Calu3 (cell line): ENCODE data around the gene PDIA3. TPM values are rescaled to one million over a fixed set of nuclear protein-coding genes. Genes with fewer than 3 reads are reported as not detected.
"Not testable (repeated sequence)": the region's sequence is repeated elsewhere in the genome, so short reads cannot be mapped to it uniquely, and the experiment has no call there.

Source experiments
- BruUV-seq: library from RNA; stranded (reverse); fragments of 400-500 nt; replicated peaks from 2 replicates; lab custom pipeline; 2021; lab: Mats Ljungman, UMichigan
- CTCF ChIA-PET: fragments of 300-600 bp; sonication (Branson Sonifier 250); formaldehyde crosslinking; loops from one replicate; lab custom pipeline; 2022; ENCODE audit warnings: antibody characterized with exemption; lab: Charles Lee
- DNase-seq: peaks from one replicate; pipeline ENCODE4 v3.0.0; 2022
- H3K27ac Mint-ChIP-seq: one replicate; pipeline ENCODE4 v1.8.0; 2022; ENCODE audit warnings: mixed read lengths; ENCODE audit not compliant: unreplicated experiment
- H3K27me3 Mint-ChIP-seq: one replicate; pipeline ENCODE4 v1.8.0; 2022; ENCODE audit warnings: mixed read lengths; ENCODE audit not compliant: unreplicated experiment
- H3K36me3 Mint-ChIP-seq: one replicate; pipeline ENCODE4 v1.8.0; 2022; ENCODE audit warnings: mild to moderate bottlenecking, moderate library complexity, mixed read lengths; ENCODE audit not compliant: insufficient read depth, unreplicated experiment
- H3K4me1 Mint-ChIP-seq: one replicate; pipeline ENCODE4 v1.8.0; 2022; ENCODE audit warnings: mild to moderate bottlenecking, low read depth, mixed read lengths; ENCODE audit not compliant: unreplicated experiment
- H3K4me3 Mint-ChIP-seq: one replicate; pipeline ENCODE4 v1.8.0; 2022; ENCODE audit warnings: mild to moderate bottlenecking, low read depth, moderate library complexity, mixed read lengths; ENCODE audit not compliant: unreplicated experiment
- H3K9me3 Mint-ChIP-seq: one replicate; pipeline ENCODE4 v1.8.0; 2022; ENCODE audit warnings: low read depth, mixed read lengths; ENCODE audit not compliant: unreplicated experiment
- CTCF ChIP-seq: fragments of 200-600 bp; IDR thresholded peaks from one replicate; pipeline ENCODE4 v1.8.0; 2022; ENCODE audit warnings: antibody characterized with exemption; ENCODE audit not compliant: unreplicated experiment
- intact Hi-C: fragments of 100-400 bp; cut with micrococcal nuclease; formaldehyde crosslinking; loops from one replicate; pipeline ENCODE4 v1.10.0; 2022; ENCODE audit not compliant: unreplicated experiment
- total RNA-seq: library from RNA; stranded (reverse); gene quantifications from 2 replicates; pipeline ENCODE4 v1.2.3, GENCODE V29; 2022

Gene PDIA3
- total RNA-seq, 1 experiment from 2014 or later = 431 TPM

- H3K36me3 Mint-ChIP-seq, CTCF ChIA-PET, BruUV-seq, intact Hi-C loops, DNase-seq, H3K4me1 Mint-ChIP-seq, H3K27ac Mint-ChIP-seq, H3K4me3 Mint-ChIP-seq, H3K9me3 Mint-ChIP-seq: not testable (repeated sequence)
- peaks cover 23% of the 10 kb centered on the region for H3K27me3 Mint-ChIP-seq
Observed at GRCh38 chr15:43728053-43728725, 18.0 kb upstream of the PDIA3 start.

- intact Hi-C loops = no loop called here
Observed at GRCh38 chr15:43735416-43735815, 10.8 kb upstream of the PDIA3 start.

GRCh38 chr15:43746903-43747309, 668 bp downstream of the PDIA3 start:
- H3K9me3 Mint-ChIP-seq, BruUV-seq: not testable (repeated sequence)
- H3K4me3 Mint-ChIP-seq = peak overlapping the region; percentile 84

More at GRCh38 chr15:43735416-43735815, 10.8 kb upstream of the PDIA3 start:
- H3K36me3 Mint-ChIP-seq = no peaks in the 10 kb centered on the region
- H3K27ac Mint-ChIP-seq = no peak overlapping the region
- BruUV-seq = no TSS peak
- peaks cover 2% of the 10 kb centered on the region for H3K9me3 Mint-ChIP-seq
- CTCF ChIA-PET = no interaction called here
- no peaks in the 10 kb centered on the region for H3K4me1 Mint-ChIP-seq
- no peak for DNase-seq
- H3K4me3 Mint-ChIP-seq = no peak overlapping the region
- TF ChIP-seq CTCF = no peak
- no peaks in the 10 kb centered on the region for H3K27me3 Mint-ChIP-seq

DNA sequence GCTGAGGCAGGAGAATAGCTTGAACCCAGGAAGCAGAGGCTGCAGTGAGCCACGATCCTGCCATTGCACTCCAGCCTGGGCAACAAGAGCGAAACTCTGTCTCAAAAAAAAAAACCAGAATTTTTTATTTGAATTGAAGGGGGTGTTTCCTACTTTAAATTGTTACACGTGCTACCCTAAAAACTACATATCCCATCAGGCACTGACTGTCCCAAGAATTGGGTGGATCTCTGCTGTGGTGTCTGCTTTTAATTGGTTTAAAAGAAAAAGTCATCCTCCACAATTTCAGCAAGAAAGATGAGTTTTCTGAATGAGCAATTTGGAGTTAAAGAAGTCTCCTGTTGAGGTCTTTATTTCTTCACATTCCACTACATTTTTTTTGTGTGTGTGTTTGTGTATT, 2.1 kb downstream of the PDIA3 start:
- Mint-ChIP-seq H3K27ac (no peak overlapping the region), H3K36me3 (peaks cover 46% of the 10 kb centered on the region), H3K4me1 (peaks cover 18% of the 10 kb centered on the region), H3K4me3 (peak overlapping the region; percentile 84), H3K27me3 (no peaks in the 10 kb centered on the region), H3K9me3 (no peaks in the 10 kb centered on the region)
- CTCF ChIA-PET = no interaction called here
- no TSS peak for BruUV-seq
- TF ChIP-seq CTCF = no peak
- intact Hi-C loops = loop anchor here (2.0 kb wide), 1 partner anchor 20 kb away; no protein-coding TSS in a partner anchor
- DNase-seq = no peak

More at GRCh38 chr15:43746903-43747309, 668 bp downstream of the PDIA3 start:
- peaks cover 43% of the 10 kb centered on the region for H3K36me3 Mint-ChIP-seq
- H3K4me1 Mint-ChIP-seq = peaks cover 12% of the 10 kb centered on the region
- CTCF ChIA-PET, intact Hi-C loops, H3K27me3 Mint-ChIP-seq, DNase-seq: not testable (repeated sequence)
- peak overlapping the region; percentile 81 for H3K27ac Mint-ChIP-seq

DNA sequence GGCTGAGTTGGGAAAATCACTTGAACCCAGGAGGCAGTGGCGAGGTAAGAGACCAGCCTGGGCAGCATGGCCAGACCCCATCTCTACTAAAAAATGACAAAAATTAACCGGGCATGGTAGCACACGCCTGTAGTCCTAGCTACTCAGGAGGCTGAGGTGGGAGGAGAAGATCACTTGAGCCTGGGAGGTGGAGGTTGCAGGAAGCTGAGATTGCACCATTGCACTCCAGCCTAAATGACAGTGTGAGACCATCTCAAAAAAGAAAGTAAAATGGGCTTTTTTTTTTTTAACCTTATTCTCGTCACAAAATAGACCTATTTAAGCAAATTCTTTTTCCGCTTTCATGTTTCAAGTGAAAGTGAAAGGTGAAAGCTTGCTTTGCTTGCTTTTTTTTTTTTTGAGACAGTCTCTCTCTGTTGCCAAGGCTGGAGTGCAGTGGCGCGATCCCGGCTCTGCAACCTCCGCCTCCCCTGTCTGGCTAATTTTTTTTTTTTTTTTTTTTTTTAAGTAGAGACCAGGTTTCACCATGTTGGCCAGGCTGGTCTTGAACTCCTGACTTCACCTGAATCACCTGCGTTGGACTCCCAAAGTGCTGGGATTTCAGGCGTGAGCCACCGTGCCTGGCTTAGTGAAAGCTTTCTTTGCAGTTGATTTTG, 3.6 kb downstream of the PDIA3 start:
- H3K4me1 Mint-ChIP-seq = peaks cover 18% of the 10 kb centered on the region
- intact Hi-C loops = loop anchor here (2.0 kb wide), 1 partner anchor 19 kb away; no protein-coding TSS in a partner anchor
- TF ChIP-seq CTCF = no peak
- CTCF ChIA-PET = no interaction called here
- no TSS peak for BruUV-seq
- peaks cover 55% of the 10 kb centered on the region for H3K36me3 Mint-ChIP-seq
- H3K27ac Mint-ChIP-seq = no peak overlapping the region
- peak overlapping the region; percentile 26 for H3K4me3 Mint-ChIP-seq
- DNase-seq = no peak
- no peaks in the 10 kb centered on the region for H3K27me3 Mint-ChIP-seq
- H3K9me3 Mint-ChIP-seq = no peaks in the 10 kb centered on the region
